ENCODE results near the gene IRAK1BP1.
A peak's percentile ranks its signal among the peaks of the same experiment; 100 is the strongest.
"Not testable (repeated sequence)": the region's sequence is repeated elsewhere in the genome, so short reads cannot be mapped to it uniquely, and the experiment has no call there.

IRAK1BP1 gene

DNA sequence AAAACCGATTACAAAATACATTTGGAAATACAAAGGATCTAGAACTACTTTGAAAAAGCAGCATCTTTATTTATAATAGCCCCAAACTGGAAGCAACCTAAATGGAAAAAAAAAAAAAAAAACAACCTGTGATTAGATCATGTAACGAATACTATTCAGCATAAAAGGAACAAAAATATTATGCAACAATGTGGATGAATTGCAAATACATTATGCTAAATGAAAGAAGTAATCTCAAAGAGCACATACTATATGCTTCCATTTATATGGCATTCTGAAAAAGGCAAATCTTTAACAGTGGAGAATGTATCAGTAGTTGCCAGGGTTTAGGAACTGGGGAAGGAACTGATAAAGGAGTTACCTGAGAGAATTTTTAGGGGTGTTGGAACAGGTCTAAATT lies 28.9 kb downstream of the IRAK1BP1 start:
- DNase-seq: no peak

DNA sequence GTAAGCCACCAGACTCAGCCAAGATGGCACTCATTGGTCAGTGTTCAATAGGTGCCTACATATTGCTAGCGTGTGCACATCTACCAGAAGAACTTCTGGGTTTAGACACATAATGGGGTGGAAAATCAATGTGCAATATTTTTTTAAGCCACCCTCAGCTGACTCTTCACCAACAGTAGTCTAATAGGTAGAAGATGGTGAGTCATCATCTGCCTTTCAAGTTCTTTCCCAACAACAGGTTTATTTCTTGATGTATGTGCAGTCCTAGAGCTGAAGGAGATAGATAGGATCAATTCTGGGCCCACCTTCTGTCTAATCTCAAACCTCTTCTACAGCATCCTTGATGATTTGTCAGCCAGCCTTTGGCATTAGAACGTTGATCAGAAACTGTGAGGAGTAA lies 41.3 kb downstream of the IRAK1BP1 start:
- no peak for DNase-seq

DNA sequence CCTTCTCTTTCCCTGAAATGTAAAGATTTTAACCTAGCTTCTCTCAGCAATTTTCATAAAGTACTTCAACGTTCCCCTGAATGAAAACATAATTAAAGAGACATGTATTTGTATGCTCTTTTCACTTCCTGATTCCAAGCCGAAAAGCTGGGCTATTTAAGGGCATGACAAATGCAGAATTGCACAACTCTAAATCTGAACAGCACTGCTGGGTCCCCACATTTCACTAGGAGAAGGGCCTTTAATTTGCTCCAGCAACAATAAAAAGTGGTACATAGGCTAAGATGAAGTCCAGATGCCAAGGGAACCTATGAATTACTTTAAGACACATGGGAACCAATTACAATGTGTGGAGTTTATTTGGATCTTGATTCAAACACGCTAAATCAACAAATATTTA lies 42.0 kb downstream of the IRAK1BP1 start:
- DNase-seq: no peak

DNA sequence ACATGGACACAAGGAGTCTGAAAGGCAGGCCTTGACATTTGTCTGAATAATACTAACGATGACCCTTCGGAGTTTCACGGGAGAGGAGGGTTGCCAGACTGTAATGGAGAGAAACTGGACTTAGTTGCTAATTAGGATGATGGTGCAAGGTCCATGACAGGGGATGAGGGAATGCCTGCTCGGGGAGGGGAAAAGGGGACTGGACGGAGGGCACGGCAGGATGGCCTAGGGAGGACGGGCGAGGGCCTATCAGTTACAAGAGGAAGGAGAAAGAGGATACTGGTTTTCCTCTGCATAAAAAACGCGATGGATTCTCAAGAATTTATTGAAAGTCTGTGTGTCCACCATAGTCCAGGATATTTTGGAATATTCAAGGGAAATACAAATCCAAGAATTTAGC lies 42.7 kb downstream of the IRAK1BP1 start:
- DNase-seq: no peak

DNA sequence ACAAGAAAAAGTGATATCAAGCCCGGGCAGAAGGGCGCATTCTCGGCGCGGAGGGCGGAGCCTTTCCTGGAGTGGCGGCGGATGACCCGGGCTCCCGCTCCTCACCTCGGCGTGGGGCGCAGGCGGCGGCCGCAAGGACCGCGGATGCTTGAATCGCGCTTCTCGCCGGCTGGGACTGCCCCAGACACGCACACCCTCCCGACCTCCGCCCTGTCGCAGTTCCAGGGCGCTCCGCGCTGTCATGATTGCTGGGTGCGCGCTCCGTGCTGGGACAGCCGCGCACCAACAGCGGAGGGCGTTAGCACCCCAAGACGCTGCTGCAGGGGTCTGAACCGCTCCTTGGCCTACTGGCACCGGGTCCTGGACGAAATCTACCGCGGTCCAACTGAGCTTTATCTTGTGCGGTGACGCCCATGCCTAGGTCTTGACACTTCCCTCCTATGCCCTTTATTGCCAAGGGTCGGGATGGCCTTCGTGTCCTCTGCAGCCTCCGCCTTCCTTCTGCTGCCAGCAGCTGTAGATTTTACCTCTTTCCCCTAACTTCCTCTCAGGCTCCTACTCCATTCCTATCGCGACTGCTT lies 43.3 kb downstream of the IRAK1BP1 start:
- DNase-seq: peak; percentile 46

DNA sequence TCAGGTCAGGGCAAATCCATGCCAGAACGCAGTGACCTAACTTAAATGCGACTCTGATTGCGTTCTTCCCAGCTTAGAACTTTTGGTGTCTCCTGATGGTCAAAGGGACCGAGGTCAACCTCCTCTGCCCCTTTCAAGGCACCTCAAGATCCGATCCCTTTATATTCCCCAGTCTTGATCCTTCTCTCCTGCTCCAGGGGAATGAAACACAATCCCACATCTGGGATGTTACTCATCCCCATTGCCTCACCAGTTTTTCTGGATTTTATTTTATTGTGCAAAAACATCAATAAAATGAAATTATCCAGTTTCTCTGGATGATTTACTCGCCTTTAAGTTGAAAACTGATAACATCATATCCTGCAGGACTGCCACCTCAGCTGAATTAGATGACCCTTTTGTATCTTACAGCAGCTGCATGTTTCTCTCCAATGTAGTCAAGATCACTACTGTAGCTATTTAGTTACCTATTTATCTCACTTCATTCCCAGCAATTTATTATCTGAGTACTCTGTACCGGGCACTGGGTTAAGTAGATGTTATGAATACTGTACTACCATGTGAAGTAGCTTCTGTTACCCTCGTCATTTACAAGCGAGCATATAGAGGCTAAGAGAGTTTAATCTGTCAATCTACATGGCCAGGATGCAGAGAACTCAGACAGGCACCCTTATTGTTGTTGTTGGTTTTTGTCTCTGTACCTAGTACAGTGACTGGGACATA lies 44.0 kb downstream of the IRAK1BP1 start:
- no peak for DNase-seq

DNA sequence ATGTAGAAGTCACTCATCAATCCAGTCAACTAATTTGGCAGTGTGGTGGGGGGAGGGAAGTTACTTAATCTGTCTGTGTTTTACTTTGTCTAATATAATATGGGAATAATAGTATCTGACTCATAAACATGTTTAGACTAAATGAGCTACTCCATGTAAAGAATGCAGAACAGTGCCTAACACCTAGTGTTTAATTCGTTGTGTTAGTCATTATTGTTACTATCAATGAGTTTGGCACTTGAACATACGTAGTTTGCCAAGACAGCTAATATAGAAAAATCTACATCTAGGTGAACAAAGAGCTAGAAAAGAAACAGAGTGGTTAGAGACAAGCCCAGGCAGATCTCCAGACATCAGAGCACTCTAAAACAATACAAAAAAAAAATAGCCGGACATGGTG lies 49.1 kb downstream of the IRAK1BP1 start:
- DNase-seq: no peak

DNA sequence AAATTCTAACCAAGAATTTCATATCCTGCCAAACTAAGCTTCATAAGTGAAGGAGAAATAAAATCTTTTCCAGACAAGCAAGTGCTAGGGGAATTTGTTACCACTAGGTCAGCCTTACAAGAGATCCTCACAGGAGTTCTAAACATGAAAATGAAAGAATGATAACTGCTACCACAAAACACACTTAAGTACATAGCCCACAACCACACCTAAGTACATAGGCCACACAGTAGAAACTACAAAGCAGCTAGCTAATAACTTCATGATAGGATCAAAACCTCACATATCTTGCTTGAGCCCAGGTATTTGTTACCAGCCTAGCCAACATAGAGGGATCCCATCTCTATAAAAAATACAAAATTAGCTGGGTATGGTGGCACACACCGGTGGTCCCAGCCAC lies 50.4 kb downstream of the IRAK1BP1 start:
- no peak for DNase-seq

DNA sequence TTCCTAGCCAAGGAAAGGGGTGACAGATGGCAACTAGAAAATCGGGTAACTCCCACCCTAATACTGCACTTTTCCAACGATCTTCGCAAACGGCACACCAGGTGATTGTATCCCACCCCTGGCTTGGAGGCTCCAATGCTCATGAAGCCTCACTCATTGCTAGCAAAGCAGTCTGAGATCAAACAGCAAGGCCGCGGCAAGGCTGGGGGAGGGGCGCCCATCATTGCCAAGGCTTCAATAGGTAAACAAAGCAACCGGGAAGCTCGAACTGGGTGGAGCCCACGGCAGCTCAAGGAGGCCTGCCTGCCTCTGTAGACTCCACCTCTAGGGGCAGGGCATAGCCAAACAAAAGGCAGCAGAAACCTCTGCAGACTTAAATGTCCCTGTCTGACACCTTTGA lies 53.8 kb downstream of the IRAK1BP1 start:
- not testable (repeated sequence) for DNase-seq

DNA sequence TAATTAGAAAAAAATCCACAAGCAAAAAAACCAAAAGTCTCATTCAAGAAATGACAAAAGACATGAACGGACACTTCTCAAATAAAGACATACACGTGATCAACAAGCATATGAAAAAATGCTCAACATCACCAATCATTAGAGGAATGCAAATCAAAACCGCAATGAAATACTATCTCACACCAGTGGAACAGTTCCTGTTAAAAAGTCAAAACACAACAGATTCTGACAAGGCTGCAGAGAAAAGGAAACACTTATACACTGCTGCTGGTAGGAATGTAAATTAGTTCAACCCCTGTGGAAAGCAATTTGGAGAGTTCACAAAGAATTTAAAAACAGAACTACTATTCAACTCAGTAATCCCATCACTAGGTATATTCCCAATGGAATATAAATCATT lies 58.0 kb downstream of the IRAK1BP1 start:
- no peak for DNase-seq

DNA sequence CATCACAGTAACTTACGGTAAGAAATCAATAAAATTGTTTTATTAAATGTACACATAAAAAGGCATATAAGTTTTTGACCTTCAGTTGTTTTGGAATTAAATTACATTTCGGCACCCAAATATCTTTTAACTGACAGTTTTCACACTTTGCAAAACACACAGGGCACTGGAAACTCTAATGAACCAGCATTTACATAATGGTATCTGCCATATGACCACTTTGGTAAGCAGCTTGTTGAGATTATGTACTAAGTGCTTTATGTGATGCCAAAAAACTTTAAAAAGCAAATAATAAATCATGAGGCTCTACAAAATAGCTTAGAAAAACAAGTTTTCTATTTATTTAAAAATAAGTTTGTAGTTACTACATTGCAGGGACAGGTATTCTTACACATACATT lies 68.2 kb downstream of the IRAK1BP1 start:
- DNase-seq: no peak

DNA sequence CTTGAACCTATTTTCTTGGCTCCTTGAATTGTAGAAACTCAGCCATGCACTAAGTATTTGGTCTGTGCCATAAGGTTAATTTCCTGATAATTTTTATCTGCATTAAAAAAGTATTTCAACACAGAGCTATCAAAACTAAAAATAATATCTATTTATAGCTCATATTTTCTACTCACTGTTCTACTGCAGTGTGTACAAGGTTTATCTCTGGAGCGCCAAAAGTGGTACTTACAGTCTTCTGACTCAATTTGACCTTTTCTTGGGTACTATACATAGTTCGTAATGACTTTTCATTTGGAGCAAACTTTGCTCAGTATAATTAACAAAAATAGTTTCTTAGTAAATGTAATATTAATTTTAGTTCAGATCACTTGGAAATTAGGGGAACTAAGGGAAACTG lies 69.2 kb downstream of the IRAK1BP1 start:
- DNase-seq: no peak

DNA sequence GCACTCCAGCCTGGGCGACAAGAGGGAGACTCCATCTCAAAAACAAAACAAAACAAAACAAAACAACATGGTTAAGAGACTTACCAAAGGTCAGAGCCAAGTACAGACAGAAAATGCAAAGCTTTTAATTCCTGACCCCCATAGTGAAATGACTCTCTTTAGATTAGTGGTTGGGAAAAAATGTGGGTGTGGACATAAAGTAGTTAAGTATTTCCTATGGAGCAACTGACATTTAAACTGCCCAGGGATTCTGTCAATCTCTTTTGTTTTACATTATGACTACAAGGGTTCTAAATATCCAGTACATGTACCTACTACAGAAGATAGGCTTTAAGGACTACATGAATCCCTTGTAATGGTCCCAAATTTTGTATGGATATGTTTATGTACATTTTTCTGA lies 75.1 kb downstream of the IRAK1BP1 start:
- DNase-seq: no peak

DNA sequence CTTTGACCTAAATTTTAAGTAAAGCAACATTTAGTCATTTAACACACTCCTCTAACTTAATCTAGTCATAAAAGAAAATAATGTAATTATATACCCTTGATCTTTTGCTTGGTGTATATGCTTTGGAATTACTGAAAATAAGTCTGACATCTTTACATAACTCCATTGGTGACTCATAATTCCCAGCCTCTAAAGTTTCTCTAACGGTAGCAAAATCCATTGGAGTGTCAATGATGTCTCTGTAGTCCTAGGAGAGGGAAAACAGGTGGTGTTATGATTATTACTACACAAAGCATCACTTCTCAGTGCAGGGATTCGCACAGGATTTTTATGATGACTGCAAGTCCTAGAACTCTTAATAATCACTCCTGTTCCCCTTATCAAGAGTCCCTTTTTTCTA lies 80.2 kb downstream of the IRAK1BP1 start:
- no peak for DNase-seq

DNA sequence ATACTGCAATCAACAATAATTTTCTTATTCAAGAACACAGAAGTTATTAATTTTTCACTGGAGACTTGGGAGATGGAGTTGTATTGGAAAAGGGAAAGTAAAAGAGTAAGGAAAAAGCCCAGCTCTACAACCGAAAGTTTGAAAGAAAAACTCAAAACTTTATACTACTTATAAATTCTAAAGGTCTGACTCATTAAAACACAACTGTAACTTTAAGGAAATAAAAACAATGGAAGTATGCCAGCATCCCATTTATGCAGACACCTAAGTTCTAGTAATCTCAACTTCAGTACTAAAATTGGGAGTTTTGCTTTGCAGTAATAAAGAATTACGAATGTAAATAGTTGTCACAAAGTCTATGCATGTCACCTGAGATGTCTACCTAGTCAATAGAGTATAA lies 80.6 kb downstream of the IRAK1BP1 start:
- DNase-seq: no peak

DNA sequence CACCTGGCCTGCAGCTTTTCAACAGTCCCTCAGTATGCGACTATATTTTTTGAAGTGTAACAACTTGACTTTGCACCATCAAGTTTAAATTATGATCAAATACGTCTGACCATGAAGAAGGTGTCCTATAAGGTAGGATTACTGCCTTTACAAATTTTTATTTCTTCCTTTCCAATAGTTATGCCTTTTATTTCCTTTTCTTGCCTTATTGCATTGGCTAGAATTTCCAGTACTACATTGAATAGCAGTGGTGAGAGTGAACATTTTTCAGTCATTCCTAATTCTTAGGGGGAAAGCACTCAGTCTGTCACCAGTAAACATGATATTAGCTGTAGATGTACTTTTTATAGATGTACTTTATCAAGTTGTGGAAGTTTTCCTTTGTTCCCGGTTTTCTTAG lies 81.4 kb downstream of the IRAK1BP1 start:
- DNase-seq: no peak

DNA sequence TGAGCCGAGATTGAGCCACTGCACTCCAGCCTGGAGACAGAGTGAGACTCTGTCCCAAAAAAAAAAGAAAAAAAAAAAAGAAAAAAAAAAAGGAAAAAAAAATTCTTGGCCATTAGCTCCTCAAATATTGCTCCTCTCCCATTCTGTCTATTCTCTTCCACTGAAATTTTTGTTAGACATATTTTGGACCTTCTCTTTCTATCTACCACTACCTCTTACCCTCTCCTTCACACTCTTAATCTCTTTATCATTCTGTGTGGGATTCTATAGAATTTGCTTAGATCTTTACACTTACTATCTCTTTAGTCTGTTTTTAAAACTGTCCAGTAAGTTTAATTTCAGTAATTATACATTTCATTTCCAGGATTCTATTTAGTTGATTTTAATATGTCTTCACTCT lies 85.0 kb downstream of the IRAK1BP1 start:
- no peak for DNase-seq
